GM12872 (cell line): ENCODE results near the gene CELF2.

Experiments used
- CTCF ChIP-seq: IDR thresholded peaks from 3 replicates; pipeline ENCODE4 v1.5.1; 2011; ENCODE audit warnings: low read depth, mild to moderate bottlenecking, low read length, moderate library complexity; ENCODE audit not compliant: insufficient read depth

Gene CELF2

GRCh38 chr10:11011436-11011835 is 6.2 kb upstream of the CELF2 start:
- TF ChIP-seq CTCF: no peak

- TF ChIP-seq CTCF: no peak
Observed at GRCh38 chr10:11011984-11012383, 5.7 kb upstream of the CELF2 start.

GRCh38 chr10:11012421-11013295 is 5.0 kb upstream of the CELF2 start:
- TF ChIP-seq CTCF: no peak

- no peak for TF ChIP-seq CTCF
Observed at GRCh38 chr10:11013836-11014235, 3.8 kb upstream of the CELF2 start.

- TF ChIP-seq CTCF: no peak
Observed at GRCh38 chr10:11014671-11015445, 2.8 kb upstream of the CELF2 start.

- TF ChIP-seq CTCF: no peak
Observed at GRCh38 chr10:11015446-11015934, 2.2 kb upstream of the CELF2 start.

- TF ChIP-seq CTCF: no peak
Observed at GRCh38 chr10:11017000-11017569, 587 bp upstream of the CELF2 start.
